A673 (cell line): Measurements from ENCODE around the gene IBA57.

Experiments used
- CTCF ChIP-seq: fragments of 300-800, 200-600 bp; sonication (generic); conservative IDR thresholded peaks from 2 replicates; pipeline ENCODE4 v1.5.1; 2017; ENCODE audit warnings: low read depth, mild to moderate bottlenecking, antibody characterized with exemption, low read length, moderate library complexity, mixed read lengths
- EZH2 ChIP-seq: fragments of 200-600 bp; sonication (generic); IDR thresholded peaks from 2 replicates; pipeline ENCODE4 v1.6.1; 2017; ENCODE audit warnings: borderline replicate concordance, low read depth, mild to moderate bottlenecking, mixed read lengths, antibody characterized with exemption, low read length; ENCODE audit not compliant: poor library complexity, severe bottlenecking

- TF ChIP-seq CTCF (no peak), EZH2 (no peak)
Observed at GRCh38 chr1:228210076-228210651, 44.6 kb downstream of the IBA57 start.
